ENCODE measurements around the gene OR51B2.

OR51B2 gene

GRCh38 chr11:5291207-5291838 is 32.8 kb downstream of the OR51B2 start:
- TF ChIP-seq ZNF24 (tag by site-specific recombination; IDR thresholded peaks at IDR 0.05) (no peak), ZNF623 (tag by site-specific recombination; IDR thresholded peaks at IDR 0.05) (no peak), ZNF629 (tag by site-specific recombination; IDR thresholded peaks at IDR 0.05) (no peak), ZNF776 (tag by site-specific recombination; IDR thresholded peaks at IDR 0.05; ENCODE audit: borderline replicate concordance) (no peak)
- TF ChIP-seq, protein P1, sequence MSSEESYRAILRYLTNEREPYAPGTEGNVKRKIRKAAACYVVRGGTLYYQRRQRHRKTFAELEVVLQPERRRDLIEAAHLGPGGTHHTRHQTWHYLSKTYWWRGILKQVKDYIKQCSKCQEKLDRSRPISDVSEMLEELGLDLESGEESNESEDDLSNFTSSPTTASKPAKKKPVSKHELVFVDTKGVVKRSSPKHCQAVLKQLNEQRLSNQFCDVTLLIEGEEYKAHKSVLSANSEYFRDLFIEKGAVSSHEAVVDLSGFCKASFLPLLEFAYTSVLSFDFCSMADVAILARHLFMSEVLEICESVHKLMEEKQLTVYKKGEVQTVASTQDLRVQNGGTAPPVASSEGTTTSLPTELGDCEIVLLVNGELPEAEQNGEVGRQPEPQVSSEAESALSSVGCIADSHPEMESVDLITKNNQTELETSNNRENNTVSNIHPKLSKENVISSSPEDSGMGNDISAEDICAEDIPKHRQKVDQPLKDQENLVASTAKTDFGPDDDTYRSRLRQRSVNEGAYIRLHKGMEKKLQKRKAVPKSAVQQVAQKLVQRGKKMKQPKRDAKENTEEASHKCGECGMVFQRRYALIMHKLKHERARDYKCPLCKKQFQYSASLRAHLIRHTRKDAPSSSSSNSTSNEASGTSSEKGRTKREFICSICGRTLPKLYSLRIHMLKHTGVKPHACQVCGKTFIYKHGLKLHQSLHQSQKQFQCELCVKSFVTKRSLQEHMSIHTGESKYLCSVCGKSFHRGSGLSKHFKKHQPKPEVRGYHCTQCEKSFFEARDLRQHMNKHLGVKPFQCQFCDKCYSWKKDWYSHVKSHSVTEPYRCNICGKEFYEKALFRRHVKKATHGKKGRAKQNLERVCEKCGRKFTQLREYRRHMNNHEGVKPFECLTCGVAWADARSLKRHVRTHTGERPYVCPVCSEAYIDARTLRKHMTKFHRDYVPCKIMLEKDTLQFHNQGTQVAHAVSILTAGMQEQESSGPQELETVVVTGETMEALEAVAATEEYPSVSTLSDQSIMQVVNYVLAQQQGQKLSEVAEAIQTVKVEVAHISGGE (tag by site-specific recombination; conservative IDR thresholded peaks at IDR 0.05; ENCODE audit: low read depth): no peak
- Histone ChIP-seq H3K4me1 (ENCODE audit: control insufficient read depth, insufficient read depth, low read length) (no peaks in the 10 kb centered on the region), H3K27ac (ENCODE audit: extremely low read depth, low read depth, low read length) (no peak overlapping the region), H3K9me3 (ENCODE audit: control insufficient read depth, insufficient read depth, low read depth, low read length) (no peaks in the 10 kb centered on the region), H3K4me3 (ENCODE audit: low read depth, low read length) (no peak overlapping the region), H3K36me3 (ENCODE audit: control insufficient read depth in 2 of 2, insufficient read depth in 1 of 2, low read length in 2 of 2) (no peaks in the 10 kb centered on the region)
- POLR2A ChIA-PET: no interaction called here
- CTCF ChIA-PET: interaction anchor here (0.7 to 2.9 kb wide), 9 partner anchors 16 to 654 kb away, joined by 3 to 12 read pairs (median 3); partner anchors contain the start of gene OR51D1

GRCh38 chr11:5290106-5290505 is 34.0 kb downstream of the OR51B2 start:
- Histone ChIP-seq H3K36me3 (ENCODE audit: control insufficient read depth in 2 of 2, insufficient read depth in 1 of 2, low read length in 2 of 2) (no peaks in the 10 kb centered on the region), H3K9me3 (ENCODE audit: control insufficient read depth, insufficient read depth, low read depth, low read length) (no peaks in the 10 kb centered on the region), H3K4me3 (ENCODE audit: low read depth, low read length) (no peak overlapping the region), H3K4me1 (ENCODE audit: control insufficient read depth, insufficient read depth, low read length) (no peaks in the 10 kb centered on the region), H3K27ac (ENCODE audit: extremely low read depth, low read depth, low read length) (no peak overlapping the region)
- ChIA-PET POLR2A (interaction anchor here (0.6 kb wide), 1 partner anchor 85 kb away, joined by 3 read pairs; no protein-coding TSS in a partner anchor), CTCF (interaction anchor here (1.1 to 2.9 kb wide), 6 partner anchors 30 to 653 kb away, joined by 3 to 12 read pairs (median 4); partner anchors contain the start of gene OR51D1)
- TF ChIP-seq ZNF658 (tag by site-specific recombination; IDR thresholded peaks at IDR 0.05): no peak
- TF ChIP-seq ZNF473 (tag by site-specific recombination; IDR thresholded peaks at IDR 0.05): no peak
- no peak for TF ChIP-seq ZNF214 (tag by site-specific recombination; IDR thresholded peaks at IDR 0.05; ENCODE audit: borderline replicate concordance)
- no peak for TF ChIP-seq ZNF580 (tag by site-specific recombination; IDR thresholded peaks at IDR 0.05)
- TF ChIP-seq SALL2 (tag by site-specific recombination; IDR thresholded peaks at IDR 0.05; ENCODE audit: borderline replicate concordance): no peak
- TF ChIP-seq ZNF433 (tag by site-specific recombination; IDR thresholded peaks at IDR 0.05; ENCODE audit: low read depth): no peak
- no peak for TF ChIP-seq ZNF248 (tag by site-specific recombination; IDR thresholded peaks at IDR 0.05)
- no peak for TF ChIP-seq ZNF830 (tag by site-specific recombination; IDR thresholded peaks at IDR 0.05; ENCODE audit: low read depth)
- no peak for TF ChIP-seq ZNF600 (tag by site-specific recombination; IDR thresholded peaks at IDR 0.05)
- TF ChIP-seq ZNF747 (tag by site-specific recombination; IDR thresholded peaks at IDR 0.05): no peak
- no peak for TF ChIP-seq MEIS1 (CRISPR knock-in tag; IDR thresholded peaks at IDR 0.05; ENCODE audit: borderline replicate concordance)
- no peak for TF ChIP-seq ZNF423 (tag by site-specific recombination; IDR thresholded peaks at IDR 0.05)
- no peak for TF ChIP-seq ZNF529 (tag by site-specific recombination; IDR thresholded peaks at IDR 0.05; ENCODE audit: insufficient replicate concordance)

DNA sequence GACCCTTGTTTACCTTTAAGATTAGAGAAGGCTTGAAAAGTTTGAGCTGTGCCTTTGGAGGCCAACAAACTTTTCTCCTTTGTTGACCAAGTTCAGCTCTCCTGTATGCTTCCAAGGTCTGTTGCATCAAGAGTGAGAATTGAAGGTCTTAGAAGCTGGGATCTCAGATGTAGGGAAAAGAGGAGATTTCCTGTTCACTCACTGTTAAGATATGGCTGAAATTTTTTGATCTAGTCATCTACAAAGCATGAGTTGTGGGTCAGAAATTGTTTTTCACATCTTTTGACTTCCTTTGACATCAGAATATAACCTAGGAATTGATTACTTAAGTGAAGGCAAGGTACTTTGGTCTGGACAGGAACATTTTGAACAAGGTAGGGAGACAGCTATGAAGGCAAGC is 34.4 kb downstream of the OR51B2 start:
- CTCF ChIA-PET: interaction anchor here (1.1 to 2.9 kb wide), 2 partner anchors 86 to 92 kb away, joined by 3 to 12 read pairs; no protein-coding TSS in a partner anchor
- POLR2A ChIA-PET: no interaction called here
- Histone ChIP-seq H3K36me3 (ENCODE audit: control insufficient read depth in 2 of 2, insufficient read depth in 1 of 2, low read length in 2 of 2) (no peaks in the 10 kb centered on the region), H3K27ac (ENCODE audit: extremely low read depth, low read depth, low read length) (no peak overlapping the region), H3K4me1 (ENCODE audit: control insufficient read depth, insufficient read depth, low read length) (no peaks in the 10 kb centered on the region), H3K4me3 (ENCODE audit: low read depth, low read length) (no peak overlapping the region), H3K9me3 (ENCODE audit: control insufficient read depth, insufficient read depth, low read depth, low read length) (no peaks in the 10 kb centered on the region)
- no peak for TF ChIP-seq ZBTB21 (tag by site-specific recombination; IDR thresholded peaks at IDR 0.05)
- no peak for TF ChIP-seq ZNF157 (tag by site-specific recombination; IDR thresholded peaks at IDR 0.05)
- TF ChIP-seq PRDM2 (tag by site-specific recombination; IDR thresholded peaks at IDR 0.05; ENCODE audit: borderline replicate concordance): no peak
- TF ChIP-seq ZFP69B (tag by site-specific recombination; IDR thresholded peaks at IDR 0.05): no peak
- TF ChIP-seq ZNF292 (tag by site-specific recombination; IDR thresholded peaks at IDR 0.05; ENCODE audit: borderline replicate concordance, low read depth): no peak
